HG02759 (cell line): Measurements from ENCODE around the gene EIF2B5.

Experiments
- ATAC-seq: cut with Tn5 transposase; IDR thresholded peaks from one replicate; pipeline ENCODE4 v1.9.1; 2021; ENCODE audit warnings: mild to moderate bottlenecking, moderate library complexity; ENCODE audit not compliant: unreplicated experiment

Gene EIF2B5

GRCh38 chr3:184192889-184193288 lies 57.7 kb downstream of the EIF2B5 start:
- ATAC-seq = no peak

DNA sequence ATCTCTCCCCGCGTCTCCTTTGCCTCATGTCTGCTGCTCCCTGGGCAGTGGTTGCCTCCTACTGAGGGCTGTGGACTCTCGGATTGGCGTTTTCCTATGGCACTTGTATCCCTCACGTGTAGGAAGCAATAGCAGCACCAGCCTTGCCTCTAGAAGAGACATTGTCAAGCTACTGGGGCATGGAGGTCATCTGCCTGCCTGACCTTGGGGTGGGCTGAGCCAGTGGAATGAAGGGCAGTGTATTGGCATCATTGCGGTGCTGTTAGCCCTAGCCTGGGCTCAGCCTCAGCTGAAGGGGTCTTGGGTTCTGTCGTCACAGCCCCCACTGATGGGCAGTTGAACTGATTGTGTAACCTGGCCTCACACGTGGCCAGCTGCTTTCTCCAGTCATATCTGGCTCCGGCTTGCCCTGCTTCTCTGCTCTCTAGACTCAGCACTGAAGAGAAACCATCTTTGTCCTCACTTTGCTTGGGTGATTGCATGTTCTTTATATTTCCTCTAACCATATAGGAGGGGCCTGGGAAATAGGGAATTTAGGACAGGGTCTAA lies 58.9 kb downstream of the EIF2B5 start:
- no peak for ATAC-seq
